HG02870 (cell line): ENCODE results near the gene CDH22.

ENCODE experiments used
- ATAC-seq: cut with Tn5 transposase; IDR thresholded peaks from one replicate; pipeline ENCODE4 v1.9.1; 2021; ENCODE audit warnings: mild to moderate bottlenecking, moderate library complexity; ENCODE audit not compliant: unreplicated experiment

CDH22 gene

GRCh38 chr20:46128310-46129151 lies 179.8 kb downstream of the CDH22 start:
- ATAC-seq: no peak

GRCh38 chr20:46127396-46128010 lies 180.8 kb downstream of the CDH22 start:
- no peak for ATAC-seq

GRCh38 chr20:46126440-46127056 lies 181.8 kb downstream of the CDH22 start:
- no peak for ATAC-seq
